ENCODE results near the gene ULK1. TPM values are rescaled to one million over a fixed set of nuclear protein-coding genes. Genes with fewer than 3 reads are reported as not detected.
"Not testable (repeated sequence)": the region's sequence is repeated elsewhere in the genome, so short reads cannot be mapped to it uniquely, and the experiment has no call there.

The ULK1 gene
- total RNA-seq, 1 donor from 2014 or later: 27.0 TPM

- DNase-seq (peak; percentile 92), ATAC-seq (ENCODE audit: low read depth) (peak; percentile 97)
- peaks cover 32% of the 10 kb centered on the region for H3K4me1 Mint-ChIP-seq
- peak within 1 kb of the TSS; percentile 93 for H3K4me3 Mint-ChIP-seq
- ChIA-PET POLR2A (interaction anchor here (0.6 to 1.9 kb wide), 10 partner anchors 21 to 1033 kb away, joined by 3 to 23 read pairs (median 4); partner anchors contain the start of genes PUS1 and SFSWAP), CTCF (interaction anchor here (1.0 to 1.4 kb wide), 2 partner anchors 114 to 194 kb away, joined by 3 to 4 read pairs; no protein-coding TSS in a partner anchor)
- peak within 1 kb of the TSS; percentile 80 for H3K27ac Mint-ChIP-seq
- intact Hi-C loops (cut with micrococcal nuclease): loop anchor here (1.0 kb wide), 7 partner anchors 20 to 239 kb away; partner anchors contain the start of genes PUS1 and ULK1
- H3K27me3 Mint-ChIP-seq: no peaks in the 10 kb centered on the region
- H3K36me3 Mint-ChIP-seq (ENCODE audit: low read depth): peaks cover 9% of the 10 kb centered on the region
- H3K9me3 Mint-ChIP-seq: no peaks in the 10 kb centered on the region
- TF ChIP-seq, protein P1, sequence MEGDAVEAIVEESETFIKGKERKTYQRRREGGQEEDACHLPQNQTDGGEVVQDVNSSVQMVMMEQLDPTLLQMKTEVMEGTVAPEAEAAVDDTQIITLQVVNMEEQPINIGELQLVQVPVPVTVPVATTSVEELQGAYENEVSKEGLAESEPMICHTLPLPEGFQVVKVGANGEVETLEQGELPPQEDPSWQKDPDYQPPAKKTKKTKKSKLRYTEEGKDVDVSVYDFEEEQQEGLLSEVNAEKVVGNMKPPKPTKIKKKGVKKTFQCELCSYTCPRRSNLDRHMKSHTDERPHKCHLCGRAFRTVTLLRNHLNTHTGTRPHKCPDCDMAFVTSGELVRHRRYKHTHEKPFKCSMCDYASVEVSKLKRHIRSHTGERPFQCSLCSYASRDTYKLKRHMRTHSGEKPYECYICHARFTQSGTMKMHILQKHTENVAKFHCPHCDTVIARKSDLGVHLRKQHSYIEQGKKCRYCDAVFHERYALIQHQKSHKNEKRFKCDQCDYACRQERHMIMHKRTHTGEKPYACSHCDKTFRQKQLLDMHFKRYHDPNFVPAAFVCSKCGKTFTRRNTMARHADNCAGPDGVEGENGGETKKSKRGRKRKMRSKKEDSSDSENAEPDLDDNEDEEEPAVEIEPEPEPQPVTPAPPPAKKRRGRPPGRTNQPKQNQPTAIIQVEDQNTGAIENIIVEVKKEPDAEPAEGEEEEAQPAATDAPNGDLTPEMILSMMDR (IDR thresholded peaks at IDR 0.05): no peak
Observed at GRCh38 chr12:131949431-131950181, 55.2 kb downstream of the ULK1 start, which contains the start of gene EP400. Gene EP400 (plus strand): TSS chr12:131949942. CDS start chr12:131960620, 10,678 bp downstream.

DNA sequence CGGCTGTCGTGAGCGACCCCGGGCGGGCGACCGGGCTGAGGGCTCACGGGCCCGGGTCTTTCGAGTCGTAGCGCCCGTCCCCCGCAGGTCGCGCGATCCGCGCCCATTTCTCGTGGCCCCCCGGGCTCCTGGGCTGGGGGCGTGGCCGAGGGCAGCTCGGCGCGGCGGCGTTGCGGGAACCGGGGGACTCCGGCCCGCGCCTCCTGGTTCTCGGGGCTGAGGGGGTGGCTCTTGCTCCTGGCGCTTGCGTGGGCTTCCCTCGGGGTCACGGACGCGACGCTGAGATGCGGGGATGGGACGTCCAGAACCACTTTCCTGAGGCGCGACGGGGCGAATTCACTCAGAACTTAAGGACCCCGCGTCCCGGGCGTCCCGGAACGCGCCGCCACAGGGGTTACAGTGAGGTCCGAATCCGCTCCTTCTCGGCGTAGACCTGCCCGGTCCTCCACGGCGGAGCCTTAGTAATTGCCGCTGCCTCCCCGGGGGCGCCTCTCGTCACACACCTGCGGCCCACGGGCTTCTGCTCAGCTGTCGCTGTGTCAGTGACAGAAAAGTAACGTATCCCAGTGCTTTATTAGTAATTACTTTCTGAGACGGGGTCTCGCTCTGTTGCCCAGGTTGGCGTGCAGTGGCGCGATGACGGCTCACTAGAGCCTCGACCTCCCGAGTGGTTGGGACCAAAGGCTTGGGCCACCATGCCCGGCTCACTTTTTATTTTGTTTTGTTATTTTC lies 55.9 kb downstream of the ULK1 start:
- Mint-ChIP-seq H3K9me3 (no peaks in the 10 kb centered on the region), H3K27ac (peak overlapping the region; percentile 80), H3K27me3 (no peaks in the 10 kb centered on the region), H3K4me1 (peaks cover 32% of the 10 kb centered on the region), H3K36me3 (ENCODE audit: low read depth) (peaks cover 4% of the 10 kb centered on the region), H3K4me3 (peak overlapping the region; percentile 93)
- ATAC-seq (ENCODE audit: low read depth) (peak; percentile 9), DNase-seq (no peak)
- TF ChIP-seq, protein P1 (IDR thresholded peaks at IDR 0.05): no peak
- intact Hi-C loops (cut with micrococcal nuclease): loop anchor here (1.0 kb wide), 1 partner anchor 240 kb away; no protein-coding TSS in a partner anchor
- POLR2A ChIA-PET: interaction anchor here (0.6 to 1.9 kb wide), 10 partner anchors 9 to 1034 kb away, joined by 3 to 23 read pairs (median 4); partner anchors contain the start of genes PUS1 and SFSWAP
- CTCF ChIA-PET: interaction anchor here (1.0 to 1.4 kb wide), 2 partner anchors 114 to 195 kb away, joined by 3 to 4 read pairs; no protein-coding TSS in a partner anchor

- H3K27ac Mint-ChIP-seq: not testable (repeated sequence)
Observed at GRCh38 chr12:131953810-131954209, 59.4 kb downstream of the ULK1 start.

DNA sequence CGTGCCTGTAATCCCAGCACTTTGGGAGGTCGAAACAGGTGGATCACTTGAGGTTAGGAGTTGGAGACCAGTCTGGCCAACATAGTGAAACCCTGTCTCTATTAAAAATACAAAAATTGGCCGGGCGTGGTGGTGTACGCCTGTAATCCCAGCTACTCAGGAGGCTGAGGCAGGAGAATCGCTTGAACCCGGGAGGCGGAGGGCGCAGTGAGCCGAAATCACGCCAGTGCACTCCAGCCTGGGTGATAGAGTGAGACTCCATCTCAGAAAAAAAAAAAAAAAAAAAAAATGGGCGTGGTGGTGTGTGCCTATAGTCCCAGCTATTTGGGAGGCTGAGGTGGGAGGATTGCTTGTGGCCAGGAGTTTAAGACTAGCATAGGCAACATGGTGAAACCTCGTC lies 60.0 kb downstream of the ULK1 start:
- DNase-seq; H3K36me3 Mint-ChIP-seq (ENCODE audit: low read depth); H3K9me3 Mint-ChIP-seq; CTCF ChIA-PET; H3K4me3 Mint-ChIP-seq; ATAC-seq (ENCODE audit: low read depth); H3K27ac Mint-ChIP-seq; intact Hi-C loops (cut with micrococcal nuclease); POLR2A ChIA-PET; H3K27me3 Mint-ChIP-seq: not testable (repeated sequence)
- peaks cover 47% of the 10 kb centered on the region for H3K4me1 Mint-ChIP-seq

More at GRCh38 chr12:131953810-131954209, 59.4 kb downstream of the ULK1 start:
- H3K9me3 Mint-ChIP-seq; DNase-seq; CTCF ChIA-PET; H3K36me3 Mint-ChIP-seq (ENCODE audit: low read depth); intact Hi-C loops (cut with micrococcal nuclease); H3K27me3 Mint-ChIP-seq; POLR2A ChIA-PET; H3K4me3 Mint-ChIP-seq; ATAC-seq (ENCODE audit: low read depth): not testable (repeated sequence)
- peaks cover 46% of the 10 kb centered on the region for H3K4me1 Mint-ChIP-seq

- intact Hi-C loops (cut with micrococcal nuclease): no loop called here
- Mint-ChIP-seq H3K4me1 (peaks cover 52% of the 10 kb centered on the region), H3K9me3 (no peaks in the 10 kb centered on the region), H3K27me3 (no peaks in the 10 kb centered on the region), H3K27ac (no peak overlapping the region), H3K36me3 (ENCODE audit: low read depth) (peaks cover 36% of the 10 kb centered on the region), H3K4me3 (no peak overlapping the region)
- CTCF ChIA-PET: no interaction called here
- DNase-seq: no peak
- ATAC-seq (ENCODE audit: low read depth): no peak
- TF ChIP-seq, protein P1 (IDR thresholded peaks at IDR 0.05): no peak
- POLR2A ChIA-PET: interaction anchor here (1.0 kb wide), 1 partner anchor 8 kb away, joined by 3 read pairs; no protein-coding TSS in a partner anchor
Observed at GRCh38 chr12:131959116-131959515, 64.7 kb downstream of the ULK1 start.
